ENCODE data around the gene GALNT14. TPM values are rescaled to one million over a fixed set of nuclear protein-coding genes. Genes with fewer than 3 reads are reported as not detected.

The GALNT14 gene
- total RNA-seq, 1 donor from 2014 or later: 2.1 TPM

DNA sequence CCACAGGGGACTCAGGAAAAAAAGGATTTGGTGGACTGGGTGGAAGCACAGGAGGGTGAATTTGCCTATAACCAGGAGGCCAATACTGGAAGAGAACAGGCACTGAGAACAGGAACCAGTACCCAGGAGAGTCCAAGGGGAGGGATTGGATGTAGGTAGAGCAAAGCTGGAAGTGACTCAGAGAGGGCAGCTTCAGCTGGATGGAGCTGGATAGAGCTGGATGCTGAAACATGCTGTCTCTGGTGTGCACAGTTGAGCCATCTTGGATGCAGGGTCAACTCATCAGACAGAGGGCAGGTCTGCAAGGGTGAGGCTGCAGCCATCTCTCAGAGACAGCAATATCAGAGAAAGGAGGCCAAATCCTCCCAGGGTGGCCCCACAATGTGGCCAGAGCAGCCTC is 134.0 kb downstream of the GALNT14 start:
- peaks cover 2% of the 10 kb centered on the region for H3K27me3 ChIP-seq (ENCODE audit: insufficient read depth, low read length)
- FAIRE-seq: no peak

GRCh38 chr2:31003749-31004148 is 134.5 kb downstream of the GALNT14 start:
- DNase-seq (ENCODE audit: low read depth) (no peak), FAIRE-seq (no peak)
- Histone ChIP-seq H4K20me1 (ENCODE audit: insufficient read depth, low read length) (no peaks in the 10 kb centered on the region), H3K4me3 (ENCODE audit: insufficient read depth, low read depth, low read length) (no peak overlapping the region), H3K27me3 (ENCODE audit: insufficient read depth, low read length) (peaks cover 2% of the 10 kb centered on the region), H2AFZ (ENCODE audit: low read depth, low read length) (no peak overlapping the region), H3K9ac (ENCODE audit: low read length) (no peak overlapping the region), H3K27ac (ENCODE audit: low read depth, low read length) (no peak overlapping the region), H3K9me3 (ENCODE audit: insufficient read depth, low read depth, low read length) (no peaks in the 10 kb centered on the region), H3K4me1 (ENCODE audit: insufficient read depth, low read length) (no peaks in the 10 kb centered on the region), H3K4me2 (ENCODE audit: low read length) (no peak overlapping the region), H3K79me2 (ENCODE audit: insufficient read depth, low read length) (no peaks in the 10 kb centered on the region), H3K36me3 (ENCODE audit: insufficient read depth, low read length) (no peaks in the 10 kb centered on the region)
- Mint-ChIP-seq H3K27ac (ENCODE audit: unreplicated experiment) (no peak overlapping the region), H3K9me3 (ENCODE audit: unreplicated experiment) (no peaks in the 10 kb centered on the region), H3K27me3 (ENCODE audit: low read depth, unreplicated experiment) (peaks cover 28% of the 10 kb centered on the region), H3K4me1 (ENCODE audit: low read depth, unreplicated experiment) (no peaks in the 10 kb centered on the region), H3K4me3 (ENCODE audit: unreplicated experiment) (no peak overlapping the region), H3K36me3 (ENCODE audit: low read depth, unreplicated experiment) (peaks cover 2% of the 10 kb centered on the region)
- TF ChIP-seq EZH2 (IDR thresholded peaks at IDR 0.05; ENCODE audit: insufficient read depth, low read length): no peak
- no peak for TF ChIP-seq CTCF (IDR thresholded peaks at IDR 0.05; ENCODE audit: insufficient read depth, low read depth, low read length)

More for the DNA sequence above, 134.0 kb downstream of the GALNT14 start:
- no peak overlapping the region for H2AFZ ChIP-seq (ENCODE audit: low read depth, low read length)
- no peak for DNase-seq (ENCODE audit: low read depth)
- Mint-ChIP-seq H3K27me3 (ENCODE audit: low read depth, unreplicated experiment) (peaks cover 30% of the 10 kb centered on the region), H3K36me3 (ENCODE audit: low read depth, unreplicated experiment) (peaks cover 2% of the 10 kb centered on the region), H3K9me3 (ENCODE audit: unreplicated experiment) (no peaks in the 10 kb centered on the region), H3K4me1 (ENCODE audit: low read depth, unreplicated experiment) (no peaks in the 10 kb centered on the region), H3K27ac (ENCODE audit: unreplicated experiment) (no peak overlapping the region), H3K4me3 (ENCODE audit: unreplicated experiment) (no peak overlapping the region)
- no peaks in the 10 kb centered on the region for H3K9me3 ChIP-seq (ENCODE audit: insufficient read depth, low read depth, low read length)
- H3K9ac ChIP-seq (ENCODE audit: low read length): no peak overlapping the region
- H3K4me3 ChIP-seq (ENCODE audit: insufficient read depth, low read depth, low read length): no peak overlapping the region
- H3K36me3 ChIP-seq (ENCODE audit: insufficient read depth, low read length): no peaks in the 10 kb centered on the region
- TF ChIP-seq EZH2 (IDR thresholded peaks at IDR 0.05; ENCODE audit: insufficient read depth, low read length) (no peak), CTCF (IDR thresholded peaks at IDR 0.05; ENCODE audit: insufficient read depth, low read depth, low read length) (no peak)
- no peaks in the 10 kb centered on the region for H3K79me2 ChIP-seq (ENCODE audit: insufficient read depth, low read length)
- no peak overlapping the region for H3K4me2 ChIP-seq (ENCODE audit: low read length)
- H3K27ac ChIP-seq (ENCODE audit: low read depth, low read length): no peak overlapping the region
- H4K20me1 ChIP-seq (ENCODE audit: insufficient read depth, low read length): no peaks in the 10 kb centered on the region
- H3K4me1 ChIP-seq (ENCODE audit: insufficient read depth, low read length): no peaks in the 10 kb centered on the region

GRCh38 chr2:31002537-31003150 is 135.6 kb downstream of the GALNT14 start:
- TF ChIP-seq EZH2 (IDR thresholded peaks at IDR 0.05; ENCODE audit: insufficient read depth, low read length): no peak
- no peak for TF ChIP-seq CTCF (IDR thresholded peaks at IDR 0.05; ENCODE audit: insufficient read depth, low read depth, low read length)
- DNase-seq (ENCODE audit: low read depth) (no peak), FAIRE-seq (no peak)
- no peak overlapping the region for H3K4me3 ChIP-seq (ENCODE audit: insufficient read depth, low read depth, low read length)
- no peak overlapping the region for H3K4me3 Mint-ChIP-seq (ENCODE audit: unreplicated experiment)
- no peak overlapping the region for H3K9ac ChIP-seq (ENCODE audit: low read length)
- H3K4me1 ChIP-seq (ENCODE audit: insufficient read depth, low read length): no peaks in the 10 kb centered on the region
- H3K4me1 Mint-ChIP-seq (ENCODE audit: low read depth, unreplicated experiment): no peaks in the 10 kb centered on the region
- no peak overlapping the region for H2AFZ ChIP-seq (ENCODE audit: low read depth, low read length)
- no peaks in the 10 kb centered on the region for H3K9me3 ChIP-seq (ENCODE audit: insufficient read depth, low read depth, low read length)
- H3K27me3 ChIP-seq (ENCODE audit: insufficient read depth, low read length): peaks cover 2% of the 10 kb centered on the region
- H3K79me2 ChIP-seq (ENCODE audit: insufficient read depth, low read length): no peaks in the 10 kb centered on the region
- H3K36me3 ChIP-seq (ENCODE audit: insufficient read depth, low read length): no peaks in the 10 kb centered on the region
- H4K20me1 ChIP-seq (ENCODE audit: insufficient read depth, low read length): no peaks in the 10 kb centered on the region
- peaks cover 18% of the 10 kb centered on the region for H3K27me3 Mint-ChIP-seq (ENCODE audit: low read depth, unreplicated experiment)
- H3K27ac ChIP-seq (ENCODE audit: low read depth, low read length): no peak overlapping the region
- peaks cover 2% of the 10 kb centered on the region for H3K36me3 Mint-ChIP-seq (ENCODE audit: low read depth, unreplicated experiment)
- no peaks in the 10 kb centered on the region for H3K9me3 Mint-ChIP-seq (ENCODE audit: unreplicated experiment)
- H3K27ac Mint-ChIP-seq (ENCODE audit: unreplicated experiment): no peak overlapping the region
- H3K4me2 ChIP-seq (ENCODE audit: low read length): no peak overlapping the region
